Measurements from ENCODE around the gene PTGDR2.

The PTGDR2 gene

DNA sequence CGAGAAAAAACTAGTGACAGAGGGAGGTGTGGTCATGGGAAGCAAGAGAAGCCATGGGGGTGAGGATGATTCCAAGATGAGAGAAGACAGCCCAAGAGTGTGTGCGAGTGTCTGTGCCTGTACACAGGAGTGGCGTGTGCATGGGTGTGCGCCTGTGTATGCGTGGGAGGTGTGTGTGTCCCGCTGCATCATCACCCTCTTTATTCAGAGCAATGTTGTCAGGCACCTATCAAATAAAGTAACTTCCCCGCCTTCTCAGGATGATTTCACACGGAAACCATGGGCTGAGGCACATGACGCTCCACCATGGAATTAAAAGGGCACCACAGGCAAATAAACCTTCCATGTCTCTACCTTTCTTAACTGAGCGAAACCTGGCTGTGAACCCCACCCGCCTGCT, 46.1 kb downstream of the PTGDR2 start:
- no peak for DNase-seq (ENCODE audit: low read depth)

DNA sequence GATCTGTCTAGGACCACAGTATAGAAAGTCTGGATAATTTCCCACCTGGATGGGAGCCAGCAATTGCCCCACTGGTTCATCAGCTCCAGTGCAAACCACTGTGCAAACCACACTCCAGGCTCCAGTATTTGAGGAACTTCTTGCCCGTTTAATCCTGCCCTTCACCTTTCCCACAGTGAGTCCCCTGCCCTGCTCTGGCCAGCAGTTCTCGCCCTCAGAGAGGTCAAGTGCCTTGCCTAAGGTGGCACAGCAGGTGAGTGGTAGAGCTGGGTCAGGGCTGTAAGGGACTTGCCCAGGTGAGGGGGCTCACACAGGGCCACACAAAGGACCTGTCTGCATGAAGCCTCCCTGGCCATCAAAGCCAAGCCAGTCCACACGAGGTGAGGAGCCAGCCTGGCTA, 46.5 kb downstream of the PTGDR2 start:
- no peak for DNase-seq (ENCODE audit: low read depth)

DNA sequence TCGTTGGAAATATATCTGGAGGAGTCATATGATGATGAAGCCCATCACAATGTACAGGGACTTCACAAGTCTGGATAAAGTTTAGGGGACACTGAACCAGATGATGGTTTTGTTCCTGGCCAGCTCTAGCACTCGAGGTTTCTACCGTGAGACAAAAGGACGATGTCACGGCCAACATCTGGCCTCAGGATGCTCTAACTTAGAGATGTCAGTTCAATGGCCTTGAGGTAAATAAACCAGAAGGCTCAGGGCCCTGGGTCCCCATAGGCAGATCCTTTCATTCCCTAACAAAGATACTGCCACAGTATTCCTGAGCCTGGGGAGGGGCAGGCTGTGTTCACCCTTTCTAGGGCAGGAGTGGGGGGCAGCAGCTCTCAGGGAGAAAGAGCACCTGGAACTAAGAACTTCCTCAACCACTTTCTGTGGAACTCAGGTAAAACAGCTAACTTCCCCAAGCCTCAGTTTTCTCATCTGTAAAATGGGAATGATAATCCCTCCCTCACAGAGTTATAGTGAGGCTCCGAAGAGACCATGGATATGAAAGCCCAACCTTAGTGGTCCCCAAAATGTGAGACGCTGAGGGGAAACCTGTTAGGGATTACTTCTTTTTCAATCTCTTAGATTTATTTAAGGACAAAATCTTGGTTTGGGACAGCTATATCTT, 52.3 kb downstream of the PTGDR2 start:
- DNase-seq (ENCODE audit: low read depth), result no peak

- DNase-seq (ENCODE audit: low read depth), result no peak
Observed at GRCh38 chr11:60801194-60801593, 54.6 kb downstream of the PTGDR2 start.
